ENCODE measurements around the gene TANGO2. TPM values are rescaled to one million over a fixed set of nuclear protein-coding genes. Genes with fewer than 3 reads are reported as not detected.

The TANGO2 gene
- total and polyA plus RNA-seq, 12 donors: 25.1 to 87.0 (median 43.5) TPM

DNA sequence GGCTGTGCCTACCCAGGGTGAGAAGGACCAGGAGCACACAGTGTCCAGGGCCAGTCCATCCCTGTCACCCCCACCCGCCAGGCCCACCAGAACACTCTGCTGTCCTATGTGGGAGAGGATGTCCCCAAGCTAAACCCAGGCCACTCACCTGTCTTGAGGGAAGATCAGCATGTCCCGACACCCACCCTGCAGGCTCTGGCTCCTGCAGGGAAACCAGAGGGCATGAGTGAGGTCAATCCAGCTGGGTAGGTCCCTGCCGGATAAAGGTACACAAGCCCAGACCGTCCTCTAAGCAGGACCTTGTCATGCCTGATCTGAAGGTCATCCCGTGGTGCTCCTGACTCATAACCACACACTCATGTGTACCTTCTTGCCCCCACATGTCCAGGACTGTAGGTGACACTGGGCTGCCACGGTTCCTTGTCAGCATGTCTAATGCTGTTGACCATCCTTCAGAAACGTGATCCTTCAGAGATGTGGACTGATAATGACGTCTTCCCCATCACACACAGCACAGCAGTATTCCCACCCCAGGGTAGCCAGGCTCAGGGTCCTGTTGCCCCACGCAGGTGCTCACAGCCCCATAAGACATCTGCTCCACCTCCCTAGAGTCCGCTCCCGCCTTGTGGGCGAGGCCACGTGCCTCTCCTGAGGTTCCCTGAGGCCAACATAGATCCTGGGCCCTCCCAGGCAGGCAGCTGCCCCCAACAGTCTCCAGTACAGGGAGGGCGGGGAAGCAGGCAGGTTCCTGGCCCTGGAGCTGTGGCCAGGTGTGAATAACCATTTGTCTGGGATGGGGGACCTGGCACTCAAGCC lies 10.4 kb upstream of the TANGO2 start:
- 67 to 78% (median 72%) methylated on average over 10 to 14 of the region's 14 CpGs for WGBS, 4 donors
- Histone ChIP-seq H3K9me3 (replicated peaks in 1 of 3) (no peaks in the 10 kb centered on the region), H3K4me3 (no peak overlapping the region), H3K36me3 (replicated peaks in 1 of 2) (no peaks in the 10 kb centered on the region), H3K27ac (peak overlapping the region in 1 of 5 donors; percentile 54), H3K4me1 (replicated peaks in 1 of 2) (peaks cover 0 to 13% of the 10 kb centered on the region in 2 donors), H3K27me3 (no peaks in the 10 kb centered on the region)
- intact Hi-C loops (cut with DNase I): loop anchor here in 1 of 2 donors (1.0 to 10.0 kb wide), 2 partner anchors 38 to 84 kb away; no protein-coding TSS in a partner anchor
- TF ChIP-seq POLR2A (IDR thresholded peaks at IDR 0.05) (no peak), CTCF (IDR thresholded peaks at IDR 0.05) (no peak)
- DNase-seq: peak in 1 of 7 donors; percentile 29

- DNase-seq: no peak
- Histone ChIP-seq H3K4me1 (replicated peaks in 1 of 2) (peaks cover 0 to 18% of the 10 kb centered on the region in 2 donors), H3K36me3 (replicated peaks in 1 of 2) (no peaks in the 10 kb centered on the region), H3K9me3 (replicated peaks in 1 of 3) (no peaks in the 10 kb centered on the region), H3K27me3 (no peaks in the 10 kb centered on the region), H3K4me3 (no peak overlapping the region), H3K27ac (peak overlapping the region in 1 of 5 donors; percentile 54)
- intact Hi-C loops (cut with DNase I): loop anchor here in 1 of 2 donors (1.0 to 10.0 kb wide), 2 partner anchors 39 to 83 kb away; no protein-coding TSS in a partner anchor
- no peak for TF ChIP-seq CTCF (IDR thresholded peaks at IDR 0.05)
- TF ChIP-seq POLR2A (IDR thresholded peaks at IDR 0.05): no peak
- 79 to 83% (median 81%) methylated on average over 17 to 20 of the region's 20 CpGs for WGBS, 4 donors
Observed at GRCh38 chr22:20011123-20011992, 9.6 kb upstream of the TANGO2 start.

DNA sequence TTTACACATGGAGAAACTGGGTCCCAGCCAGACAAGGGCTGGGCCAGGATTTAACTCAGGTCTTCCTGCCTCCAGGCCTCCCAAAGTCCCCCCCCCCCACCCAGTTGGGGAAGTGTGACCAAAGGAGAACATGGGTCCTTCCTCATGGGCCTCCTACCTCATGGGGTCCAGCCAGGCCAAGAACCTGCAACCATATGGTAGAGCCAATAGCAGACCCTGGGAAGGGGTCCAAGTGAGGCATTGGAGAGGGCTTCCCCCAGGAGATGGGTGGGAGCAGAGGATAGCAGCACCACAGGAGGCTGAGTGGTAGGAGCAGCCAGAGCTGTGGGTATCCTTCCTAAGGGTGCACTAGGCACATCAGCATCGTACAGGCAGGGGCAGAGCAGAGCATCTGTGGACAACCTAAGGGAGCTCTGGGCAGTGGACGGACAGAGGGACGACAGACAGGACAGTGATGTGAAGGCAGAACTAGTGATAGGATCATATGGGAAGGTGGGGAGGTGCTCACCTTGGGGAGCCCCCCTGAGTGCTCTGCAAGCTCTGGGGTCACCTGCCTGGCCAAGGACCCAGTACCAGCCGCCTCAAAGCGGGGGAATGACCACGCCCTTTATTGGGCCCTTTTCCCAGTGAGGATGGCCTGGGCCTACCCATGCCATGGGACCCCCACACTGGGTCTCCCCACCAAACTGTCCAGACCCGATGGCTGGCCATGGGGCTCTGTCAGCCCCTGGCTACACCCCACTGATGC lies 8.7 kb upstream of the TANGO2 start:
- Histone ChIP-seq H3K27me3 (no peaks in the 10 kb centered on the region), H3K4me1 (replicated peaks in 1 of 2) (peaks cover 0 to 21% of the 10 kb centered on the region in 2 donors), H3K36me3 (replicated peaks in 1 of 2) (no peaks in the 10 kb centered on the region), H3K9me3 (replicated peaks in 1 of 3) (no peaks in the 10 kb centered on the region), H3K4me3 (no peak overlapping the region), H3K27ac (no peak overlapping the region)
- WGBS, 4 donors: 84 to 98% (median 95%) methylated on average over 3 to 7 of the region's 7 CpGs
- no peak for TF ChIP-seq POLR2A (IDR thresholded peaks at IDR 0.05)
- TF ChIP-seq CTCF (IDR thresholded peaks at IDR 0.05): no peak
- intact Hi-C loops (cut with DNase I): loop anchor here in 1 of 2 donors (1.0 to 10.0 kb wide), 2 partner anchors 40 to 83 kb away; no protein-coding TSS in a partner anchor
- no peak for DNase-seq

All from adrenal gland (tissue), 12 donors.